Kidney (tissue), 14 donors: ENCODE measurements around the gene FAM186B. TPM values are rescaled to one million over a fixed set of nuclear protein-coding genes. Genes with fewer than 3 reads are reported as not detected.

Experiments
- DNase-seq, 5 donors: peaks; one replicate each; pipeline ENCODE4 v3.0.0-alpha.2; 2013 to 2020
- FAIRE-seq: peaks from 2 replicates; lab custom pipeline; 2012; peaks lifted over from hg19 to GRCh38; lab: Jason Lieb, UNC
- H3K27ac ChIP-seq, 2 donors: one replicate each; pipeline ENCODE4 v1.7.0; 2013; ENCODE audit warnings: low read depth in 2 of 2, low read length in 2 of 2, inconsistent platforms in 1 of 2
- H3K27me3 ChIP-seq: one replicate; pipeline ENCODE4 v1.7.1; 2013; ENCODE audit warnings: low read length, inconsistent platforms; ENCODE audit not compliant: control insufficient read depth, insufficient read depth
- H3K36me3 ChIP-seq, 3 donors: one replicate each; pipeline versions ENCODE4 v1.7.0 to v1.7.1; 2013; ENCODE audit warnings: low read length in 3 of 3, control low read depth in 1 of 3, inconsistent platforms in 1 of 3; ENCODE audit not compliant: insufficient read depth in 3 of 3, control insufficient read depth in 2 of 3
- H3K4me1 ChIP-seq, 3 donors: one replicate each; pipeline versions ENCODE4 v1.7.0 to v1.7.1; 2013; ENCODE audit warnings: low read length in 3 of 3, inconsistent platforms in 1 of 3, low read depth in 1 of 3; ENCODE audit not compliant: control insufficient read depth in 2 of 3, insufficient read depth in 2 of 3
- H3K4me3 ChIP-seq, 3 donors: one replicate each; pipeline versions ENCODE4 v1.7.0 to v1.8.1; 2013; ENCODE audit warnings: low read length in 3 of 3, control low read depth in 1 of 3, inconsistent platforms in 1 of 3
- H3K9ac ChIP-seq, 3 donors: one replicate each; pipeline versions ENCODE4 v1.7.0 to v1.7.1; 2013; ENCODE audit warnings: low read length in 3 of 3, control low read depth in 1 of 3, inconsistent platforms in 1 of 3
- H3K9me3 ChIP-seq, 3 donors: one replicate each; pipeline versions ENCODE4 v1.7.0 to v1.7.1; 2013; ENCODE audit warnings: low read length in 3 of 3, control low read depth in 1 of 3, inconsistent platforms in 1 of 3; ENCODE audit not compliant: control insufficient read depth in 2 of 3, insufficient read depth in 1 of 3
- CTCF ChIP-seq: IDR thresholded peaks from 3 replicates; pipeline ENCODE4 v1.5.1; 2012; ENCODE audit warnings: mild to moderate bottlenecking, moderate library complexity, borderline replicate concordance; ENCODE audit not compliant: insufficient read depth; ENCODE audit errors: extremely low read depth
- intact Hi-C: fragments of 100-400 bp; cut with DNase I; formaldehyde crosslinking; loops from one replicate; pipeline ENCODE4 v1.11.1; 2022
- polyA plus RNA-seq: library from polyadenylated mRNA; stranded (reverse); fragments of 350-450 nt; fragmentation: Illumina TruSeq; extraction: RNeasy Lipid Tissue Mini Kit (QIAGEN cat#74804); gene quantifications from one replicate; pipeline ENCODE4 v1.2.3, GENCODE V29; 2014; ENCODE audit warnings: low read depth, low replicate concordance; ENCODE audit not compliant: insufficient read depth
- total RNA-seq: library from RNA; stranded (reverse); fragmentation: NEBNext Ultra II Directional; extraction: Animal tissue kit (Norgen Biotek cat#: 25700); gene quantifications from one replicate; pipeline ENCODE4 v1.2.1, GENCODE V29; 2021
- donor health status: control.
- donor health status: control.
- donor health status: control.
- donor health status: control.
- donor health status: control.
- donor health status: DM: yes; HTN: yes; CAD: no.
- donor health status: Normal renal cell carcinoma (clear cell type).

The FAM186B gene
- total and polyA plus RNA-seq, 2 donors from 2014 or later = 0.34 to 0.85 TPM

GRCh38 chr12:49649892-49650291 lies 44.5 kb upstream of the FAM186B start:
- Histone ChIP-seq H3K9ac (no peak overlapping the region), H3K27me3 (no peaks in the 10 kb centered on the region), H3K36me3 (peaks cover 6 to 26% (median 12%) of the 10 kb centered on the region in 3 donors), H3K4me3 (no peak overlapping the region), H3K4me1 (peaks cover 0 to 18% (median 0%) of the 10 kb centered on the region in 3 donors), H3K9me3 (no peaks in the 10 kb centered on the region), H3K27ac (no peak overlapping the region)
- no peak for TF ChIP-seq CTCF
- no peak for FAIRE-seq
- intact Hi-C loops = no loop called here
- DNase-seq = no peak

- H3K4me1 ChIP-seq = peaks cover 2 to 20% (median 3%) of the 10 kb centered on the region in 3 donors
- no peaks in the 10 kb centered on the region for H3K27me3 ChIP-seq
- no peaks in the 10 kb centered on the region for H3K9me3 ChIP-seq
- no peak overlapping the region for H3K9ac ChIP-seq
- H3K27ac ChIP-seq = no peak overlapping the region
- peak in 1 of 5 donors; percentile 34 for DNase-seq
- no peak for TF ChIP-seq CTCF
- FAIRE-seq = no peak
- intact Hi-C loops = no loop called here
- peaks cover 4 to 23% (median 12%) of the 10 kb centered on the region in 3 donors for H3K36me3 ChIP-seq
- H3K4me3 ChIP-seq = no peak overlapping the region
Observed at GRCh38 chr12:49649445-49649844, 44.0 kb upstream of the FAM186B start.

- Histone ChIP-seq H3K9me3 (no peaks in the 10 kb centered on the region), H3K36me3 (peaks cover 2 to 17% (median 14%) of the 10 kb centered on the region in 3 donors), H3K27ac (no peak overlapping the region), H3K9ac (peak overlapping the region in 1 of 3 donors; percentile 24), H3K4me1 (peaks cover 2 to 23% (median 3%) of the 10 kb centered on the region in 3 donors), H3K27me3 (no peaks in the 10 kb centered on the region), H3K4me3 (no peak overlapping the region)
- intact Hi-C loops = no loop called here
- TF ChIP-seq CTCF = no peak
- DNase-seq (peak in 1 of 5 donors; percentile 38), FAIRE-seq (no peak)
Observed at GRCh38 chr12:49648712-49649003, 43.2 kb upstream of the FAM186B start.
